C1 segment of cervical spinal cord (tissue), 14 donors: ENCODE data around the gene ADAM12.
"Not testable (repeated sequence)": the region's sequence is repeated elsewhere in the genome, so short reads cannot be mapped to it uniquely, and the experiment has no call there.

Experiments
- DNase-seq, 14 donors: peaks; one replicate each; lab custom pipeline; 2025; lab: John Stamatoyannopoulos, UW

ADAM12 gene

DNA sequence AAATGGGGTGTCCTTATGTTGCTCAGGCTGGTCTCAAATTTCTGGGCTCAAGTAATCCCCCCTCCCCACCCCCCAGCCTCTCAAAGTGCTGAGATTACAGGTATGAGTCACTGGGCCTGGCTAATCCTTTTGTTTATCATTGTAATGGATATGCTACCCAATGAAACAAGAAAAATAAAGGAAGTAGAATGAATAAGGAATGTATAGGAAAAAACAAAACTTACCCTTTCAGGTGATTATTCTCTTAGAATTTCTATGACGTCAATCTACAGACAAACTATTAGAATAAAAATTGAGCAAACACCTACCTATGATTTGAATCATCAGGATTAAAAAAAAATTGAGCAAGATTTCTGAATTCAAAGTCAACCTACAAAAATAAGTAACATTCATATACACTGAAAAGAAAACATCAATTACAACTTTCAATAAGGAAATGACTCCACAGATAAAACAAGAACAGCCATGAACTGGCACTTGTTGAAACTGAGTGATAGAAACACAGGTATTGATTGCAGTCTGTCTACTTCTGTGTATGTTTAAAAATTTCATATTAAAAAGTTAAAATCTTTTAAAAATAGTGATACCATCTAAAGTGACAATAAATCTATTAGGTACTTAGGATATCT is 12.2 kb downstream of the ADAM12 start:
- no peak for DNase-seq

DNA sequence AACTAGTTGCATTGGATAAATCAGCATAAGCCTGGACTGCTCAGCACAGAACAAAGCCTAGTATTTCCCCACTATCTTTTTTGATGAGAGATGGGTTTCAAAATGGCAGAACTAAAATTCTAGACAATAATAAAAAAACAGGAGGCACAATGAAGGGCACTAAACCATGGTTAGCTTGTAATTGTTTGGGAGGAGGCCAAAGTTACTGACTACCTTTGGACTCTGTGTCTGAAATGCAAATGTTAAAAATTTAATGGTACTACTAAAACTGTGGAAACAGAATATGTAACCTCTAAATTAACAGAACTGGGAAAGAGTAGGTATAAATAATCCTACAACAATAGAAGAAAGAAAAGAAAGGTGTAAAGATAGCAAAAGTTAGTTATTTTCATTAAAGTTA is 13.0 kb downstream of the ADAM12 start:
- no peak for DNase-seq

DNA sequence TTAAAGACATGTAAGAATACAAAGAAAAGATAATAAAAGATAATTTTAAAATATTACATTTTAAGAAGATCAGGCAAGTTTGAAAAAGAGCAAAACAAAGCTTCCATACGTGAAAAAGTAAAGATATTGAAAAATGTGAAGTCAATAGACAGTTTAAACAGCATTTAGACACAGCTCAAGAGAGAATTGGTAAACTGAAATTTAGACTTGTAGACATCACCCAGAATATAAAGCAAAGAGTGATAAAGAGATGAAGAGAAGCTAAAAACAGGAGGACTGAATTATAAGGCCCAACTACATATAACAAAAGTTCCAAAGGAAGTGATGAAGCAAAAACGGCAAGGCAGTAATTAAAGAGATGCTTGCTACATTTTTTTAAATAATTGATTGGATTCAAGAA is 13.8 kb downstream of the ADAM12 start:
- no peak for DNase-seq

DNA sequence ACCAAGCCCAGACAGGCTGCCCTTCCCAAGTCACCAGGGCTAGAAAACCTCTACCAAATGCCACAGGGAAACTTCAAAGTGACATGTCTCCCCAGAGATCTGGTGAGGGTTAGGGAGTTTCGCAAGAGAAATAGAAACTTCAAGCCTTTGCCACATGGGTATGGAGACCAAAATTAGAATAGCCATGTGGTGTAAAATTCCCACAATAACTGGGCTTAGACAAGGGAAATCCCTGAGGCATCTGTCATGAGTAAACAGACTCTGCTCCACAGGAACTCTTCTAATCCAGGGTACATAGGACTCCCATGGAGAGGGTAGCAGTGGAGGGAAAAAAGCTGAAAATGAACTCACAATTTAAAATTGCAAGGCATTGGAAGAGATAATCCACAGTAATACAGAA is 14.3 kb downstream of the ADAM12 start:
- no peak for DNase-seq

DNA sequence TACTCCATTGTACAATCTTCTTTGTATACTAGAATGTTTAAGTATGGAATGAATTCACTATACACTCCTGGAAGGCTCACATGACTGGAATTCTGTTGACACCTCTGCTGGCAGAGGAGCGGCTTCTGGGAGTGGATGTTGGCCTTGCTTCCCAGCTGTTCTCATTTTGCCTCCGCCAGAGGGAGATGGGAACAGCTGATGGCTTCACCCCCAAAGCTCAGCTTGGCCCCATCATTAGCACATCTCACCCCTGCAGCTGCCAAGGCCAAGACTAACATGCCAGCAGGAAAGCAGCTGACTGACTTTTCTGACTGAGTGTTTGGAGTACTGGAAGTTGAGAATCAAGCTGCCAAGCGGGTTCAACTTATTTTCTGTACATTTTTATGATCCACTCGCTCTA is 15.1 kb downstream of the ADAM12 start:
- DNase-seq, result peak in 1 of 14 donors; percentile 41

DNA sequence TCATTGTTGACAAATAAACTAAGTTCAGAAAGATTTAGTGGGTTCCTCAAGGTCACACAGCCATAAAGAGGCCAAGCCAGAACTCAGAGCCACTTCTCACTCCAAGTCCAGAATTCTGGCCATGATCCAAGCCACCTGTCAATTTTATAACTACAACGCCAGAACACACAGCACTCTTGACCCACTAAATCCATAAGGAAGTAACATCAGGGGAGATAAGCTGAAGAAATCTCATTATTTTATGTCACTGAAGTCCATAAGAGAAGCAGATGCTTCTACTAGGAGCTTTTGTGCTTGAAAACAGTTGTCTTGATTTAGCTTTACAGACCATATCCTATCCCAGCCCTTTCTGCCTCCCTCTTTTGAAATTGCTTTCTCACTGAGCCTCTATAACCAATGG is 15.9 kb downstream of the ADAM12 start:
- no peak for DNase-seq

DNA sequence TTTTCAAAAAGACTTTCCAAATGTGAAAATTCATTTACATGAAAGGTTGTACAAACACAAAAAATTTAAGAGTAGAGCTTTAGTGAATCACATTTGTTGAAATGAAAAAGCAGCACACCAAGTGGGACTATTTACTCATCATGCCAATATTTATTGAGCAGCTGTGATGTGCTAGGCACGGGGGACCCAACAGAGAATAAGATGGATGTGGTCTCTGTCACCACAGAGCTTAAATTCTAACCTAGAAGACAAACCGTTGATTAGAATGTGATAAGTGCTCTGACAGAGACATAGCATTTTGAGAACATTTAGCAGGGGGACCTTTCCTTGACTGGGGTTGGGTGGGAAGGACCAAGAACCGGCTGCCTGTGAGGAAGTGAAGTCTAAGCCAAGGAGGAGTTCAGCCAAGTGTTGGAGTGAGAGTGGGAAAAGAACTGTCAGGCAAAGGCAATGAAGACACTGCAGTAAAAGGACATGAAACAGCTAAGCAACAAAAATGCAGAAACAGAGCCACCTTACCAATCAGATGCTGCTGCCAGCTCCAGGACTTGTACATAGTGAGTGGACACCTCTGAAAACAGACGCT is 19.1 kb downstream of the ADAM12 start:
- DNase-seq, result no peak

DNA sequence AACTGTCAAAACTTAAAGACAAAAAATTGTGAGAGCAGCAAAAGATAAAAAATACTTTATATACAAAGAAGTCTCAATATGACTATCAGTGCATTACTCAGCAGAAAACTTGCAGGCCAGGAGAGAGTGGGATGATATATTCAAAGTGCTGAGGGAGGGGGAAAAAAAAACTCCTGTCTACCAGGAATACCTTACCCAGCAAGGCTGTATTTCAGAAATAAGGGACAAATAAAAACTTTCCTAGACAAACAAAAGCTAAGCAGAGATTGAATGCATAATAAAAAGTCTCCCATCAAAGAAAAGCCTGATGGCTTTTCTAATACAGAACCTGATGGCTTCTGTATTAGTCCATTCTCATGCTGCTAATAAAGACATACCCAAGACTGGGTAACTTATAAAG is 31.1 kb downstream of the ADAM12 start:
- DNase-seq, result no peak

DNA sequence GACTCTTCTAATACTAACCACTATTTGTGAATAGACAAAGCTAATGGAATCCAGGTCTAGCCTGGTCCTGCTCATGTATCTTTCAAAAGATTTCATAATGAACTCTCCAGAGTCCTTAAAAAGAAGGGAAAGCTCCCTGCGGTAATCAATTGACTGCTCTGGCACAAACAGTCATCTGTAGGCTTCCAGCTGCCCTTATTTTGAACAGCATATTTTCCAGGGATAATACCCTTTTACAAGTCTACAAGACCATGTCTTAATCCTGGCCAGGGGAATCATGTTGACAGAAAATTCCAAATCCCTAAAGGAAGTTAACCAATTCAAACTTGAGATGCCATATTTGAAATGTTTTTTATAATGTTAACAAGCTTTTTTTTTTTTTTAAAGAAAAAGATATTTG is 34.6 kb downstream of the ADAM12 start:
- no peak for DNase-seq

DNA sequence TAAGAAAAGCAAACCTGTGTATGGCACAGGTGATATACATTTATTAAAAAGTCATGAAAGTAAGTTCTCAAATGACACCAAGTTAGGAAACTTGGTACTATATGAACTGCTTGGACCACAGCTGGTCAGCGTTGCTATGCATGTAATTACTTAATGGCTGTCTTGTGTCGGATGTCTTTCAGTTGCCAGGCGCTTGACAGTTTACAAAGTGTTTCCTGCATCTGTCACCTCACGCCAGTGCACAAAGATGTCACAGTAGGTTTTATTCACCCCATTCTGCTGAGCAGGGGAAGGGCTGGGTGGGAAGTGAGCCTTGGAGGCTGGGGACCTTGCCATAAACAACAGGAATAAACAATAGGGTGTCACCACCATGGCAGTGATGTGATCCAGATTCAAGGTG is 35.8 kb downstream of the ADAM12 start:
- DNase-seq, result no peak

DNA sequence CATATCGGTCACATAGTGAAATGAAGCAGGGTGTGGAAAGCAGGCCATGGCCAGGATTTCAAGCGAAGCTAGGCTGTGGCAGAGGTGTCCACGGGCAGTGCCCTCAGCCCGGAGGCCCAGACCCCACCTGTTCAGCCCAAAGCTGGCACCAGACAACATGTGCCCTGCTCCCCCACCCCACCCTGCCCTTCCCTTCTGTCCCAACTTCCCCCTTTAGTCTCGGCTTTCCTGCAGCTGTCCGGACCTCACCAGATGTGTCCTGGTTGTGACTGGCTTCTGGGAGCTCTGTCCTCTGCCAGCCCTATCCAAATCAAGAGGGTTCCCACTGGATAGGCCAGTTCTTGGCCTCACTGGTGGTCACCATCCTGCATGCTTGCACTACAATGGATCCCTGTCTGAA is 37.3 kb downstream of the ADAM12 start:
- DNase-seq, result no peak

DNA sequence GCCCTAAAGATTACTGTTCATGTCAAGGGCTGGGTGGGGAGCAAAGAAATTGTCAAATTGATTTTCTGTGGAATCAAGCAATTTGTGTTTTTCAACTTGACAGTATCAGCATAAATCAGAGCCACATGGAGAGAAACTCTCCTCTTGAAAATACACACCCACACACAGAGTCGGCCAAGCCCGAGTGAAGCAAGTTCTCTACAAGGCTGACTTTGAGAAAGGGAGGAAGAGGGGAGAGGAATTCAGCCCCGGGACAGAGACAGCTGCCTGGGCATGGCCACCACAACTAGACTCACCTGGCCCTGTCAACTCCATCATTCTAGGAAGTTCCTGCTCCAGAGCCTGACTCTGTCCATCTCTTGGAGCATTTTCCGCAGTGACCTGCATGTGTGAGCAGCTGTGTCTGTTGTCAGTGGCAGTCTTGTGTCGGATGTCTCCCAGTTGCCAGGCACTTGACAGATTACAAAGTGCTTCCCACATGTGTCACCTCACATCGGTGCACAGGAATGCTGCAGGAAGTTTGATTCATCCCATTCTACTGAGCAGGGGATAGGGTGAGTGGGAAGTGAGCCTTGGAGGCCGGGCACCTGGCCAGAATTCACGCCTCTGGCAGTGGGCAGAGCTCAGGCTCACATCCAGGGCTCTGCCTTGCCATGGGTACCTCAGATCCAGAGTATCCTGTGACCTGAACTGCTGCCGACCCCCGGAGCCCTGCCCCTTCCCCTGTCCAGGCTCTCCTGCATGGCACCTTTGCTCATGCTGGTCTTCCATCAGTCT is 37.9 kb downstream of the ADAM12 start:
- peak in 2 of 14 donors; percentile 22 to 69 for DNase-seq

DNA sequence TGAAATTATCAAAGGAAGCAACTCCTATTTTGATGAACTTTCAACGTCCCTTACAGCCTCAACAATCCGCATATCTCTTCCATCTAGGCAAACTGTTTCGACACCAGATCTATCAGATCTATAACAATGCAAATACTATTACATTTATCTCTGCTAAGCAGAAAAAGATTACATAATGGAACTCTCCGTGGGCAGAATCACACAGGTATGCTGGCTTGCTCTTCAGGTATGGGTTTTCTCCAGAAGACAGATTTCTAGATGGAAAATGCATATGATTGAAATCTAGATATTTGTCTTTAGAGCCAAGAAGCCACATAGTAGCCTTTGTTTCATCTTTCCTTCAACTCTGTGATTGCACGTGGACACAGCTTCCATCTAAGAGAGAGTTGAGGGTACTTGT is 38.6 kb downstream of the ADAM12 start:
- DNase-seq, result no peak

DNA sequence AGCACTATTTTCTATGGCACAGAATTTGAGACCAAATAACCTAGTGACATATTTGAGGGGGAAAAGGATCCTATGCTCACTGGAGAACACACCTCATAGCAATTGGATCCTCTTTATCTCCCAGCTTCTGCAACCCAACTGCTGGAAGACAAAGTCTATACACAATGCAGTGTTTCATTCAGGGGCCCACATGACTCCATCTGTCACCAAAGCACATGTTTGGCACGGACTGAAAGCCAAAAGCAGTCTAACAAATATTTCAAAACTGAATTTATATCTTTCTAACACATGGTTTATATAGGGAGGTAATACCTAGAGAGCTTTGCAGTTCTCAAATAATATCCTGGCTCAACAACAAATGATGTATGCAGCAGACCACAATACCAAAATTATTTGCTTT is 39.2 kb downstream of the ADAM12 start:
- peak in 1 of 14 donors; percentile 9 for DNase-seq

DNA sequence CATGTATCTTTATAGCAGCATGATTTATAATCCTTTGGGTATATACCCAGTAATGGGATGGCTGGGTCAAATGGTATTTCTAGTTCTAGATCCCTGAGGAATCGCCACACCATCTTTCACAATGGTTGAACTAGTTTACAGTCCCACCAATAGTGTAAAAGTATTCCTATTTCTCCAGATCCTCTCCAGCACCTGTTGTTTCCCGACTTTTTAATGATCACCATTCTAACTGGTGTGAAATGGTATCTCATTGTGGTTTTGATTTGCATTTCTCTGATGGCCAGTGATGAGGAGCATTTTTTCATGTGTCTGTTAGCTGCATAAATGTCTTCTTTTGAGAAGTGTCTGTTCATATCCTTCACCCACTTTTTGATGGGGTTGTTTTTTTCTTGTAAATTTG is 44.8 kb downstream of the ADAM12 start:
- not testable (repeated sequence) for DNase-seq

DNA sequence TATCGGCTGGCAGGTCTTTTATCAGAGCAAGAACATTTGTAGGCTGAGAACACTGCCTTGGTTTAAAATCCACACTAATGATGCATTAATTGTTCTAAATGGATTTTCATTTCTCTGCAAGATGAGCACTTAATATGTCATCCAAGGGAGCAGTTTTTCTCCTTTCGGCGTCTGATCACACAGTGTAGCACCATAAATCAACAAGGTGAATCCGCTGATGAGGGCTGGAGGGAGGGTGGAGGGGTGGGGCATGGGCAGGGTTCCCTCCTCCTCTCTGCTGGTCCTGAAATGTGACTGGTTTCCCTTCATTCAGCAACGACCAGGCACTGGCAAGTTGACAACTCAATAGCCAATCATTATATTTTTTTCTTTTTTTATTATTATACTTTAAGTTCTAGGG is 45.6 kb downstream of the ADAM12 start:
- DNase-seq, result no peak

DNA sequence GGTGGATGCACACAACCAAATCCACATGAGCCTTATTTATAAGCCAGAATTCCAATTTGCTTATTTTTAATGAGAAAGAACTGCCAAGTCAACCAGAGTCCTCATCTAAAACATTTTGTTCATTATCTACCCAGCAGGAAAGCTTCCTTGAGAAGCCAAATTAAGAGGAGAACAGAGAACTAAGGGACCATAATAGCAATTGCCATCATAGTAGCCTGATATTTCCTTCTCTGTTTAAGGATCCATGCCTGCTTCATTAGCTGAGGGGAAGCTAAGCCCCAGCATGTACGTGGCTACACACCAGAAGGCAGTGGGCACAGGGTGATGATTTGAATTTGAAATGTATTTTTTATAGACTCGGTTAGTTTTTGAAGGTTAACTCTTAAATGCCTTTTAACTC is 46.8 kb downstream of the ADAM12 start:
- no peak for DNase-seq

DNA sequence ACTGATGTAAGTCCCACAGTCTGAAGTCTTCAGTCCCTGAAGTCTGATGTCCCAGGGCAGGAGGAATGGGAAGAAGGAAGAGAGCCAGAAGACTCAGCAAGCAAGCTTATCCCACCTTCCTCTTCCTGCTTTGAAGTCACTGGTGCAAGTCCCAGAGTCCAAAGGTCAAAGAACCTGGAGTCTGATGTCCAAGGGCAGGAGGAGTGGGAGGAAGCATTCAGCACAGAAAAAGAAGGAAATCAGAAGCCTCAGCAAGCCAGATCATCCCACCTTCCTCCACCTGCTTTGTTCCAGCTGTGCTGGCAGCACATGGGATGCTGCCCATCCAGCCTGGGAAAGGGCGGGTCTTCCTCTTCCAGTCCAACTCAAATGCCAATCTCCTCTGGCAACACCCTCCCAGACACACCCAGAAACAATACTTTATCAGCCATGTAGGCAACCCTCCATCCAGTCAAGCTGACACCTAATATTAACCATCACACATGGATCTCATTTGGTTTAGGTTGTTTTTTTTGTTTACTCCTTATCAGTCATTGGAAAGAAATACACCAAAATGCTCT is 50.9 kb downstream of the ADAM12 start:
- no peak for DNase-seq

DNA sequence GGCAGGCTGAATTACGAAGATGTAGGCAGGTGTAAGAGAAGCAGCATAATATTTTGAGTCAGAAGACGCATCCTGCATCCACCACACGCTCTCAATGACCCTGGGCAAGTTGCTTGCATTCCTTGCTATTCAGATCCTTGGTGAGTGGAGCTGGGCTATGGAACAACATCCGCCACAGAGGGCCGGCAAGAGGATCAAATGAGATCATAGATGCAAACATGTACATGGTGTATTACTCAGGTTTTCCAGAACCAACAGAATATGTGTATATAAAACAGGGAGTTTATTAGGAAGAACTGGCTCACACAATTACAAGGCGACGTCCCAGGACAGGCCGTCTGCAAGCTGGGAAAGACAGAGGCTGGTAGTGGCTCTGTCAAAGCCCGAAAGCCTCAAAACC is 51.5 kb downstream of the ADAM12 start:
- DNase-seq, result no peak

DNA sequence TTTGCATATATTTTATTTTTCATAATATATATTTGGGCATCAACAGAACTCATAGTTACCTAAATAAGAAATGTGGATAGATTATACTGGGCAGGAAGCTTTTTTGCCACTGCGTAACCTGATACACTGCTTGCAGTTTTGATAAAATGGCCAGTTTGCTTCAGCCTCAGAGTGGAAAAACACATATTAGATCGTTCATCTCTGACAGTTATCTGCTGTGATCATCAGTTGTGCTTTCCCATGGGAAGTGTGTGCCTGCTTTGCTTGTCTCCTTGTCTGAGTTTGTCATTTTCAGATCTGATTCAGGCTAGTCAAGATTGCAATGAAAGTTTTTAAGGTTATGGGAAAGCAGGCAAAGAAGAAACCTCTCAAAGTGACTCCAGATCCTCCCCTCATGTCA is 54.0 kb downstream of the ADAM12 start:
- DNase-seq, result no peak

DNA sequence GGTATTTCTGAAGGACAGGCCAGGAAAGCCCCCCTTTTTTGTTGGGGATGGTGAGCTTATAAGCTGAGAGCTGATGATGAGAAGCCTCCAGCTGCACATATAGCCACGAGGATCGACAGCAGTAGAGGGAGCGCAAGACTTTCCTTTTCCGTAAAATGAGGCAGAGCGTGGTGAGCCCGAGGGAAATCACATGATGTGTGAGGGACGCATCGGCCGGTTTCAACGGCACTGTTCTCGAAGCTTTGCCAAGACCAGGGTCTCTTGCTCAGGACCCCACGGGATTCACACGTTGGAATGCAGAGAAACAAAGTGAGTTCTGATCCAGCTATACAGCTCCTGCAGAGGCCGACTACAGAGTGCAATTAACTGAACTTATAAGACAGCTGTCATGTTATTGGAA is 55.7 kb downstream of the ADAM12 start:
- DNase-seq, result no peak

DNA sequence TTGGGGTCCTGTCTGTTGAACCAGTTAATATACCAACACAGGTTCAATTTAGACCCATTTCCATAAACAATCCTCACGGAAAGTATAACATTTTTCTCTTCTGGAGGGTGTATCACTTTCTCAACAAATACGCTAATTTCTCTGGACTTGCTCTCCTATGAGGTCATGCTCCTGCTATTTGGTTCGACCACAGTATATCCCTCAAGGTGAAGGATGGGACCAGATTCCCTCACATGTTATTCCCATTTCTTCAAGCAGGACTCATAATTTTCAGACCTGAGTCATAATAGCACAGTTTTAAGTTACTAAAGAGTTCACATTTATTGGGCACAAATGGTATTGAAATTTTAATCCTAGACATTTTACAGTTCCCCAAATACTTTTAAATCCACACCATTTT is 57.2 kb downstream of the ADAM12 start:
- no peak for DNase-seq

DNA sequence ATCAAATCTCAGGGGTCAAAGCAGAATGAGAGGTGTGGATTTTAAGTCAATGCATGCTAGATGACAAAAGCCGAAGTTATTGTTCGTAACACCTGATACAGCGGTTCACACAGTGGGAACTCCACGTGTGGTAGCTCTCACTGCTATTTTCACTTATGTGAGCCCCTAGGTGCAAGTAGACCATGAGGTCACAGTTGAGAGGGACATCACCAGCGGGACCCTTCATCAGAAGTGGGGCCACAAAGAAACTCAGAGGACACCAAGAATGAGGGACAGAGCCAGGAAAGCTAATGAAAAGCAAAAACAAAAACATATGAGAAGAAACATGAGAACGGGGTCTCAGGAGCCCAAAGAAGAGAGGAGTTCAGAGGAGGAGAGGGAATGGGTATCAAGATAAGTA is 63.5 kb downstream of the ADAM12 start:
- no peak for DNase-seq
